Measurements from ENCODE around the gene GALNT18.

The GALNT18 gene

DNA sequence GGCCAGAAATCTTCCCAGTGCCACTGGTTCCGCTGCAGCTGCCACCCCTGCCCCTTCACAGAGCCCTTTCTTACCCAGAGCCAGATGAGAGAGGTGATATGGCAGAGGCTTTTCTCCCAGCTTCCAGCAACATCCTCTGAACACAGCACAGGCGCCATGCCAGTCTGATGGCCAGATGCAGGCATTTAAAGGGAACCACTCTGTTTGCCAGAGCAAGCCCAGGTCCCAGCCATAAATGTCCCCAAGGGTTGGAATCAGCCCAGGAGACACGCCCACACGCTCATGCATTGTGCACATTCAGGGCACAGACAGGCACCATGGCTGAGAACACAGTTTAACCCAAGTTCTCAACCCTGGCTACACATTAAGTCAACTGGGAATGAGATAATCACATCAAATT, 154.5 kb downstream of the GALNT18 start:
- Histone ChIP-seq H3K36me3 (ENCODE audit: low read length) (no peaks in the 10 kb centered on the region), H3K4me3 (ENCODE audit: insufficient read depth, low read length, poor library complexity, severe bottlenecking) (no peak overlapping the region), H3K79me2 (ENCODE audit: insufficient read depth, low read length) (no peaks in the 10 kb centered on the region), H3K9me2 (replicated peaks; ENCODE audit: insufficient read depth, low read length) (no peaks in the 10 kb centered on the region), H2AFZ (ENCODE audit: low read depth, low read length, severe bottlenecking) (no peak overlapping the region), H3K27ac (ENCODE audit: low read depth, low read length) (no peak overlapping the region), H3K27me3 (ENCODE audit: low read length) (no peaks in the 10 kb centered on the region), H3F3A (ENCODE audit: insufficient read depth) (no peaks in the 10 kb centered on the region), H3K4me2 (ENCODE audit: low read depth, low read length, poor library complexity, severe bottlenecking) (no peak overlapping the region), H3K9ac (ENCODE audit: low read length) (no peak overlapping the region), H4K20me1 (ENCODE audit: low read depth, low read length) (no peaks in the 10 kb centered on the region), H3K9me3 (ENCODE audit: insufficient read depth, low read length) (no peaks in the 10 kb centered on the region)
- TF ChIP-seq CTCF (IDR thresholded peaks at IDR 0.05; ENCODE audit: insufficient read depth, low read length, poor library complexity, severe bottlenecking): no peak
- no peak for TF ChIP-seq EZH2phosphoT487 (conservative IDR thresholded peaks at IDR 0.05; ENCODE audit: low read length)

GRCh38 chr11:11464555-11464954, 157.2 kb downstream of the GALNT18 start:
- Histone ChIP-seq H3K9ac (ENCODE audit: low read length) (no peak overlapping the region), H4K20me1 (ENCODE audit: low read depth, low read length) (no peaks in the 10 kb centered on the region), H3K79me2 (ENCODE audit: insufficient read depth, low read length) (no peaks in the 10 kb centered on the region), H3K27me3 (ENCODE audit: low read length) (no peaks in the 10 kb centered on the region), H3F3A (ENCODE audit: insufficient read depth) (no peaks in the 10 kb centered on the region), H3K9me2 (replicated peaks; ENCODE audit: insufficient read depth, low read length) (no peaks in the 10 kb centered on the region), H3K27ac (ENCODE audit: low read depth, low read length) (no peak overlapping the region), H3K9me3 (ENCODE audit: insufficient read depth, low read length) (no peaks in the 10 kb centered on the region), H2AFZ (ENCODE audit: low read depth, low read length, severe bottlenecking) (no peak overlapping the region), H3K4me3 (ENCODE audit: insufficient read depth, low read length, poor library complexity, severe bottlenecking) (no peak overlapping the region), H3K36me3 (ENCODE audit: low read length) (no peaks in the 10 kb centered on the region), H3K4me2 (ENCODE audit: low read depth, low read length, poor library complexity, severe bottlenecking) (no peak overlapping the region)
- TF ChIP-seq EZH2phosphoT487 (conservative IDR thresholded peaks at IDR 0.05; ENCODE audit: low read length): no peak
- no peak for TF ChIP-seq CTCF (IDR thresholded peaks at IDR 0.05; ENCODE audit: insufficient read depth, low read length, poor library complexity, severe bottlenecking)

GRCh38 chr11:11463405-11463804, 158.4 kb downstream of the GALNT18 start:
- Histone ChIP-seq H3K36me3 (ENCODE audit: low read length) (no peaks in the 10 kb centered on the region), H2AFZ (ENCODE audit: low read depth, low read length, severe bottlenecking) (no peak overlapping the region), H3K79me2 (ENCODE audit: insufficient read depth, low read length) (no peaks in the 10 kb centered on the region), H3K27ac (ENCODE audit: low read depth, low read length) (no peak overlapping the region), H3K9me2 (replicated peaks; ENCODE audit: insufficient read depth, low read length) (no peaks in the 10 kb centered on the region), H4K20me1 (ENCODE audit: low read depth, low read length) (no peaks in the 10 kb centered on the region), H3K27me3 (ENCODE audit: low read length) (no peaks in the 10 kb centered on the region), H3F3A (ENCODE audit: insufficient read depth) (no peaks in the 10 kb centered on the region), H3K9me3 (ENCODE audit: insufficient read depth, low read length) (no peaks in the 10 kb centered on the region), H3K9ac (ENCODE audit: low read length) (no peak overlapping the region), H3K4me2 (ENCODE audit: low read depth, low read length, poor library complexity, severe bottlenecking) (no peak overlapping the region), H3K4me3 (ENCODE audit: insufficient read depth, low read length, poor library complexity, severe bottlenecking) (no peak overlapping the region)
- TF ChIP-seq CTCF (IDR thresholded peaks at IDR 0.05; ENCODE audit: insufficient read depth, low read length, poor library complexity, severe bottlenecking) (no peak), EZH2phosphoT487 (conservative IDR thresholded peaks at IDR 0.05; ENCODE audit: low read length) (no peak)

Data from SU-DHL-6 (cell line).